Stimulated activated CD4-positive, alpha-beta T cell treated with anti-CD3 and anti-CD28 coated beads, Interleukin-4, amount 100 ng/mL, for 1 hour (primary cell): ENCODE measurements around the gene ITGA2B.
"Not testable (repeated sequence)": the region's sequence is repeated elsewhere in the genome, so short reads cannot be mapped to it uniquely, and the experiment has no call there.

ENCODE experiments used
- DNase-seq: peaks from one replicate; pipeline ENCODE4 v3.0.0-alpha.2; 2020

The ITGA2B gene

DNA sequence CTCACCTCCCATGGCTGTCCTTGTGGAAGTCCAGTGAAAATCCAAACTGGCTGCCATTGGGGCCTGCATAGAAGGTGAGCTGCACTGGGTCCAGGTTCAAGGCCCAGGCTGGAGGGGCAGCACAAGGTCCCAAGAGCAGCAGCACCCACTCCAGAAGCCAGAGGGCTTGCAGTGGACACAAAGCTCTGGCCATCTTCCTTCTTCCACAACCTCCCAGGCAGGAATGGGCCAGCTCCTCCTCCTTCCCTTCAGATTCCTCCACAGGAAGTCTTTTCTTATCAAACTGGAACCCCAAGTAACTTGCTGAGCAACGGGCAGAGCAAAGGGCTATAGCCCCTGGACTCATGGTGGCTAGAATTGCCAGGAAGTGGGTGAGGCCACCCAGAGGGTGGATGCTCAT is at the start of gene ITGA2B:
Gene ITGA2B (minus strand): TSS at position 369 of the 400 bp plus-strand sequence. CDS start 176 bp downstream, at position 193.
- DNase-seq, result no peak

DNA sequence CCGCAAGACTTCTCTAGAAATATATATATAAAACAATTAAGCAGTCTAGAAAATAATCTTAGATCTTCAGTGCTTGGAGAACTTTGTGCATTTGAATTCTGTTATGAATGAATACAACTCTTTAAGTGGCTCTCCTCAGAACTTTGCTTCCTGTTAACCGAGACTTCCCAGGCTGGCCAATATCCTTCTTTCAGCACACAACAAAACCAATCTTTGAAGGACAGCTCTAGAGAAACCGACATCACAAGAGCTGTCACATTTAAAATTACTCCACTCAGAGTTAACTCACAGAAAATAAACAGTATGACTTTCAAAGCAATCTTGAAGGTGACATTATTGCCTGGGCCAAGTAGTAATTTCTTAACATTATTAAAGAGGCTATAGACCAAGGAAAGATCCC is 49.7 kb upstream of the ITGA2B start:
- DNase-seq, result no peak

DNA sequence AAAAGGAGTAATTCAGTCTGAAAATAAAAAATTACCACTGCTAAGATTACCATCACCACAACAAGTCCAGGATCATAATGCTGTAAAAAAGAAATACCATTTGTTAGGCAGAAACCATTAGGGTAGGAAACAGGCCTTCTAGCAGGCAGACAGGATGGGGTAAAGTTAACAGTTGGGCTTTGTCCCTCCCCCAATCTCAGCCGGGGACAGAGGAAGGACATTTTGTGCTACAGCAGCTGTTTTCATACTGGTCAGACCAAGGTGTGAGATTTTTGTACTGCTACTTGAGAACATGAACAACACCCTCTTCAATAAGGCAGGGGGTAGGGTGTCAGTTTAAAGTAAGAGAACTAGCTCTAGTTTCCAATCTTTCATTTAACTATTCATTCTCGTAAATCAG is 49.2 kb upstream of the ITGA2B start:
- DNase-seq, result no peak

DNA sequence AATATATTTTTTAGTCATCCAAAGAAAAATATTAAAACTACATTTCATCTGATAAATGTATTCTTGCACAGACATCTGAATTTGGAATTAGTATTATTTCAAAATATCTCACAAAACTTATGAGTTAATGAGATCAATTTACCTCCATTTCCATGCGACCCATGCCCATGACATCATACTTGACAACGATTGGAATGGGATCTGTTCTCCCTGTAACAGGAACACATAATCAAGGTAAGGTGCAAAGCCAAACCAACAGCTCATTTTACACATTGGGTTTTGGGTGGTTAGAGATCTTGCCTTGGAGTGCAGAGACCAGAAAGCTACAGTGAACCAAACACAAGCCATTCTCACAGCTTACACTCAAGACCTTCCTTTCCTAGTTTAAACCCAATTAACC is 46.9 kb upstream of the ITGA2B start:
- DNase-seq, result no peak

DNA sequence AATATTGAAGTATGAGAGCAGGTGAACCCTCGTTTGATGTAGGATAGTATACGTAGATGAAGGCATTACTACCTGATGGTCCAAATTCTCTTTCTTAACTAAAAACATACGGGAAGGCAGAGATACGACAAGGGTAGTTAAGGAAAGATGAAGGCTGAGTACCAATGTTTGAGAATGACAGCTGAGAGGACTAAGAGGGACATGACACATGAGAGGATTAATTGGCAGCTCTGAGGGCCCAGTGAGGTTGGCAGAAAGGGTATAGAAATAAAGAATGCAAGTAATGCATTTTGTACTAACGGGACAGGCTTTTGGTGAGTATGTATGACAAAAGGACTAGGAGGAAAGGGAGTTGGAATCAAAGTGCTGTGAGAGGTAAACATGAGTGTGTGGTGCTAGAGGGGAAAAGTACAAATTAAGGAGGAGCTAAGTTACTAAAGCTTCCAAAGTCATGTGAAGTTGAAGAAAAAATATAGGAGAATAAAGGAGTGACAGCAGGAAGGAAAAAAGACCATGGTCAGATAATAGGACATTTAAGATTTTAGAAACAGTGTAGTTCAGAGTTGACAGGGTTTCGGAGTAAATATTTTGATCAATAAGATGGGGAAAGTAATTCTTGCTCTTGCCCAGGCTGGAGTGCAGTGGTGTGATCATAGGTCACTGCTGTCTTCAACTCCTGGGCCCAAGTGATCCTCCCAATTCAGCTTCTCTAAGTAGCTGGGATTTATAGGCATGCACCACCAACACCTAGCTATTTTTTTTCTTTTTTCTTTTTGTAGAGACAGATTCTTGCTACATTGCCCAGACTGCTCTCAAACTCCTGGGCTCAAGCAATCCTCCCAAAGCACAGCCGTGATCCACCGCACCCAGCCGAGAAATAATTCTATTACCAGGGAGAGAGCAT is 43.1 kb upstream of the ITGA2B start:
- no peak for DNase-seq

DNA sequence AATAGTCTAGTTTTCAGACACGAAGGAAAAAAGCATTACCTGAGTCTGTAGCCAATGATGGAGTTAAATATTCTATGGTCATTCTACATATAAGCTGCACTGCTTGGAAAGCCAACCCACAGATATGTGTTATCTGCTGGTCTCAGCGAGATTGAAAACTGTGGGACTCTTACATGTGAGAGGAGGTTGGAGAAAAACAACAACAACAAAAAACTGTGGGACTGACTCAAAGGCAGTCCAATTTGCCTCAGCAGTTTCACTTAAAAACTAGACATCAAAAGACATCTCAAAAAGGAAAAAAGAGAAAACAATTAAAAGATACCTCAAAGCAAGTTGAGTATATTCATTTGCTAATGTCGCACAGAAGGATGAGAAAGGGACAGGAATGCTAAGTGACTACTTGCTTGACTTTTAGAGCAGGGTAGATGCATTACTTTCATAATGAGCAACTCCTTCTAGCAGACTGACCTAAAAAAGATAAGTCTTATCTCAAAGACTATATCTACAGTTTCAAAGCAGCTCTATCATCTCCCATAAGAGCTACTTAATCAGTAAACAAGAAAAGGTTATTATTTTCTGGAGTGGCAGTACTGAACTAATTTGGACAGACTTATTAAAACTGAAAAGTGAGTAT is 35.5 kb upstream of the ITGA2B start:
- DNase-seq, result no peak

DNA sequence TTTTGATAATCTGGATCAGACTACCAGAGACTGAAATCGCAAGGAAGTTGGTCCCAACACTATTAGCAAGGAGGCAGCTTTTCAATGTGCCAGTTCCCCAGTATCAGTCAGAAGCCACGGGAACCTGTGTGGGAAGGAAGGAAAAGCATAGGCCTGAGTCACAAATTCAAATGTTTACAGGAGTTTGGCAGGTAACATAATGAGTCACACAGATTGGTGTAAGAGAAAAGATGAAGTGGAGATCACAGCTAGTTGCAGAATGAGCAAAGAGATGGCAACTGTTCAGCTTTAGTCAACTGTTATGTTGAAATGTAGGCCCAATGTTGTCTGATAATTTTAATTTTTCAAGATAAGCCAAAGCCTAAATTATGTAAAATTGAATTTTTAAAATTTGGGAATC is 28.1 kb upstream of the ITGA2B start:
- DNase-seq, result no peak

DNA sequence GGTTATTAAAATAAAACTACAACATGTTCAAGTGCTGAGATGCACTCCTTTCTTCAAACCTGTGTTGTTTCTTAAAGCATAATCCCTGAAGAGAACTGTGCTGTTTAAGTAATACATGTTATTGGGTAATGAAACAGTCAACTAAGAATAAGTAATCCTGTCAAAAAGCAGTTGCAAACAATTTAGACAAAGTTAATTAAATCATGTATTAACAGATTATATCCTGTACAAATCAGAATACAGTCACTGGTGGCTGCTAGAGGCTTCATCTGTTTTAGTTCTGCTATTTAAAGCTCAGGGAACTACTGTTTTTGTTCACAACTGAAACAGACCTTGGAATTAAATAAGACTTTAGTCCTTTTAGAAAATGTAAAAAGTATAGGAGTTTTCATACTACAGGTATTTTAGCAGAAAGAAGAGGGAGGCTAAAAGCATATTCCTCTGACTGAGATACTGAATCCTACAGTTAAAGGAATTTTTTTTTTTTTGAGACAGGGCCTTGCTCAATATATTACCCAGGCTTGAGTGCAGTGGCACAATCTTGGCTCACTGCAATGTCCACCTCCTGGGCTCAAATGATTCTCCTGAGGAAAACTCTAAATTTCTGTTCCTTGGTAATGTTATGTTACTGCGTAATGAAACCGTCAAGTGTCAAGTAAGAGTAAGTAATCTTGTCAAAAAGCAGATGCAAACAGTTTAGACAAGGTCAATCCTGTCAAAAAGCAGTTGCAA is 27.3 kb upstream of the ITGA2B start:
- DNase-seq, result no peak

DNA sequence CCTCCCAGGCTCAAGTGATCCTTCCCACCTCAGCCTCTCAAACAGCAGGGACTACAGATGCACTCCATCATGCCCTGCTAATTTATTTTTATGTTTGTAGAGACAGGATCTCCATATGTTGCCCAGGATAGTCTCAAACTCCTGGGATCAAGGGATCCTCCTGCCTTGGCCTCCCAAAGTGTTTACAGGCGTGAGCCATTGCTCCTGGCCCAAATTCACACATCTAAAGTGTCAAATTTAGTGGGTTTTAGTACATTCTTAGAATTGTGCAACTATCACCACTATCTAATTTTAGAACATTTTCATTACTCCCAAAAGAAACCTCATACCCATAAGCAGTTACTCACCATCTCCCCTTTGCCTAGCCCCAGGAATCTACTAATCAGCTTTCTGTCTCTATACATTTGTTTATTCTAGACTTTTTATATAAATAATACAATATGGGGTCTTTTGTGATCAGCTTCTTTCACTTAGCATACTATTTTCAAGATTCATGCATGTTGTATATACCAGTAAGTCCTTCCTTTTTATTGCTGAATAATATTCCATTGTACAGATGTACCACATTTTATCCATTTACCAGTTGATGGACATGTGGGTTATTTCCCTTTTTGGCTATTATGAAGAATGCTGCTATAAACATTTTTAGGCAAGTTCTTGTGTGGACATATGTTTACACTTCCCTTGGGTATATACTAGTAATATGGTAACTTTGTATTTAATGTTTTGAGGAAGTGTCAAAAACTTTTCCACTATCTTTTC is 25.1 kb upstream of the ITGA2B start:
- DNase-seq, result no peak

DNA sequence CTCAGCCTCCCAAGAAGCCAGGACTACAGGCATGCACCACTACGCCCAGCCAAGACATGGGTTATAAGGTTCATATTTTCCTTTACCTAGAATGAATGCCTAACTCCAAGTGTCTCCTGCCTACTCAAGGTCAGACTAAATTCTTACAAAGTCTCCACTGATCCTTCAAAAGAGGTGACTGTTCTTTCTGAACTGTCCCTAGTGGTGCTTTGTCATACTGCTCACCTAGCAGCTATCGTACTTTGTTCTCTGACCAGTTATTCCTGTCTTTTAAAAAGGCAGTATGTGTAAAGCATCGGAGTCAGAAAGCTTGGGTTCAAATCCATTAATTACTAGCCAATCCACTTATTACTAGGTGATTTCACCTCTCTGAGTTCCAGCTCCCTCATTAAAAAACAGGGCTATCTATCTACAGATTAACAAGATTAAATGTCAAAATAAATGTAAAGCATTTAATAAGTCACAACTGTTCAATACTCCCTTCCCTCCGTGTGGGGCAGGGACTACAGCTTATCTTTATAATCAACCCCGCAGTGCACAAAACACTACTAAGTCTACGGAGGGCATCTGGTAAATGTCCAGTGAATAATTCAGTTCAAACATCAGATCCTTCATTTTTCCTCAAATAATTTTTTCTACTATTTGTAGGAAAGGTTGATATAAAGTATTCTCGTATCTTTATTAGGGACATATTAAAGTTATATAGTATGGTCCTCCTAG is 20.0 kb upstream of the ITGA2B start:
- DNase-seq, result no peak

DNA sequence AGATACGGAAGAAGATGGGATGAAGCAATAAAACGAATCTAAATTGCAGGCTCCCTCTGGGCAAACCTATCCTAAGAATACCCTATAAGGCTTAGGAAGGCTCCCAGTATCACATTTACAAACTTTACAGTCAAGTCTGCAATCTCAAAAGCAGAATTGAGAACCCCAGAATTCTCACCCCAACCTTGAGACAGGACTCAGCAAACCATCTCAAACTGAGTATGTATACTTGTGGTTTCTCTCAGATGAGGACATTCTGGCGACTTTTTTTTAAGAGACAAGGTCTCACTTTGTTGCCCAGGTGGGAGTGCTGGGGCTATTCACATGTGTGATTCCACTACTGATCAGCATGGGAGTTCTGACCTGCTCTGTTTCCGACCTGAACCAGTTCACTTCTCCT is 19.3 kb upstream of the ITGA2B start:
- DNase-seq, result no peak

DNA sequence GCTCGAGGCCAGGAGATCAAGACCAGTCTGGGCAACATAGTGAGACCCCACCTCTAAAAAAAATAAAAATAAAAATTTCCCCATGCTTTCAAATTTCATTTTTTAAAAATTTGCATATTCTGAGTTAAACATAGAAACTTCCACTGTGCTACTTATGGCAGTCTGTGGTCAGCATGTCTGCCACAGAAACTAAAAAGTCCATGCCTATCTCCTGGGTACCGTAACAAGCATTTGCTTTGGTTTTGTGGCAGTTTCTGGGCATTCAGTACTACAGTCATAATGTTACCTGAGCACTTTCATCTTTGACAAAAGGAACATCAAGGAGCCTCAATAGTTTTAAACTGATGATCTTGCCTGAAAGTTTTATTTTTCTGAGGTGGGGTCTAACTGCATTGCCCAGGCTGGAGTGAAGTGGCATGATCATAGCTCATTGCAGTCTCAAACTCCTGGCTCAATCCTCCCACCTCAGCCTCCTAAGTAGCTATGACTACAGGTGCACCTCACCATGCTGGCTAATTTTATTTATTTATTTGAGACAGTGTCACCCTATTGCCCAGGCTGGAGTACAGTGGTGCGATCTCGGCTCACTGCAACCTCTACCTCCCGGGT is 13.2 kb upstream of the ITGA2B start:
- no peak for DNase-seq

DNA sequence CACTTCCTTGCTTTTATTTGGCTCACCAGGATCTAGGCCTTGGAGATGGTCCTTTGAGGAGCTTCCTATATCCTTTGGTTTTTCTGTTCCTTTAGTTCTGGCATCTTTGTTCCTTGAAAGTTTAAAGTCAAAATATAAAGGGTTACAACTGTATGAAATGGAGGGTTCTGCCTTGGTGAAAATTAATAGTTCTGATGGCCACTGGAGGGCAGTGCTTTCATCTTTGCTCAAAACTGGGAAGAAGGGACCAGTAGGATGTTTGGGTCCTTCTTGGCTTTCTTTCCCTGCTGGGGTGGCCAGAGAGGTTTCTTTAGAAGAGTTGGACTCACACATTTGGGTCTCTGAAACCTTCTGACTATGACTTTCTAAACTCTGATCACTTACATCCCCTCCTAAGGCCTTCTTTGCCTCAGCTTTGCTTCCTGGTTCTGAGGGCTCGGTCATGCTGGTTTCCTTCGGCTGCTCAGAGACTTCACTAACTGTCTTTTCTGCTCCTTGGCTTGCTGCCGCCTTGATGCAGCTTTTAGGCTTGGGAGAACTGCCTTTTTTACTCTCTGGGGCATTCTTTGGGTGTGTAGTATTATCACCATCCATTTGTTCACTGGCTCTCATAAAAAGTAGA is 10.9 kb upstream of the ITGA2B start:
- DNase-seq, result no peak

DNA sequence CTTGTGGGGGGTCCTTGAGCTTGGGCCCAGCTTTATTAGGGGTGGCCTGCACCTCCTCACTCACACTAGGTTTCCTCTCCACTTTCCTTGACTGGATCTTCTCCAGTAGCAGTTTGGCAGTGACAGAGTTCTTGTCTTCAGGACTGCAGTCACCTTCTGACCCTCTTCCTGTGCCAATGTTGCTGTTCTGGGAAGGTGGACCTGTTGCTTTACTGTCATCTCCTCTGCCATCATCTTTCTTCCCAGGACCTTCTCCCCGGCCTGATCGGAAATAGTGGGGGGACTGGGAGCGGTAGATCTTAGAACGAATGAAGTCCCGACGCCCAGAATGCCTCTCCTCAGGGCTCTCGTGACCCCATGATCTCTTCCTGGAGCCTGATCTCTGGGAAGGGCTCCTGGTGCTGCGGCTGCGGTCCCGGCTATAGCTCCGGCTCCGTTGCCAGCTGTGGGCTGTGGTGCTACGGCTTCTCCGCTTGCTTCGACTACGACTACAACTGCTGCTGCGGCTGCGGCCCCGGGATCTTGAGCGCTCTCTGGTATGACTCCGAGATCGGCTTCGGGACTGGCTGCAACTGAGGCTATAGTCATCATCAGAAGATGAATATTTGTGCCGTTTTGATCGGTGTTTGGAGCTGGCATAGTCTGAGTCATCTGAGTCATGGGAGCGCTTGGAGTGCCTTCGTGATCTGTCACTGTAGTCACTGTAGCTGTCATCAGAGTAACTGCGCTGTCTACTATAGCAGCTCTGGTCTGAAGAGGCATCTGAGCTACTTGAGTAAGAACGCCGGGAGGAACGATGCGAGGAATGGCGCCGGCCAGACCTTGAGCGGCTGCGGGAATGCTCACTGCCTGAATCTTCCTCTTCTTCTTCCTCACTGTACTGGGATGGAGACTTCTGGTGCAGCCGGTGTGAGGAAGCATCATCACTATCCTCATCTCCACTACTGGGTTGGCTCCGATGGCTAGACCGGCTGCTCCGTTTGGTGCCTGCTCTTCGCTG is 9.5 kb upstream of the ITGA2B start:
- no peak for DNase-seq

DNA sequence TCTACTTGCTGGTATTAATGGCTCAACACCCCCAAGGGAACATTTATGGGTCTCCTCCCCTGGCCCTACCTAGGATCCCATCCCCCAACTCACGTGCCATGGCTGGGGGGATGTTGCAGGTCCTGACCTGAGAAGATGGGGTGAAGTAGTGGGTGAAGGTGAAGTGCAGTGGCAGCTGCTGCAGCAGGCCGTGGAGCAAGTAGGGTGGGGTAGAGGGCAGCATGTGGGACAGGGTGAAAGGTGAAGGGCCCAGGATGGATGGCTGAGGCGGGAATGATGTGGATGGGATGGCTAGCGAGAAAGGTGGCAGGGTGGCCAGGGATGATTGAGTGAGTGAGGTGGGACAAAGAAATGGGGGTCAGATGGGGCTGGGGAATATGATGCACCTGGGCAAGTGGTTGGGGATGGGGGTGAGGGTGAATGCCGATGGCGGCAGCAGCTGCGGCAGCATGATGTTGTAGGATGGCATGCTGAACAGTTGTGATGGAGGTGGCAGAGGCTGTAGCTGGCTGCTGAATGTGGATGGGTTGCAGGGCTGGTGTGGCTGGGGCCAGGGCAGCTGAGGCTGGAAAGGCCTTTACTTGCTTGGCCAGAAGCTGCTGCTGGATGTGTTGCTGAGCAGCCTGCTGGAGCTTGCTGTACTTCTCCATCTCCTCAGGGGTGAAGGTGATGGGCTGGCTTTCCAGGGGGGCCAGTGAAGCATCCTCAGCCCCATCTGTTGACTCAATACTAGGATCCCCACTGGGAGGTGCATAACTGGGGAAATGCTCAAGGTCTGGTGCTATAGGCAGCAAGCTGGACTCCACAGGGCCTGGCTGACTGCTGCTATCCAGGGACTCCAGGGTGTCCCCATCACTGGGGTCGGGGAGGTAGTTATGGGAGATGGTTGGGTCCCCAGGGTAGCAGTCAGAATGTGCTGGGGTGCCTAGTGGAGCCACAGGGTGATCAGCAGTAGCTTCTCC is 8.3 kb upstream of the ITGA2B start:
- DNase-seq, result no peak

DNA sequence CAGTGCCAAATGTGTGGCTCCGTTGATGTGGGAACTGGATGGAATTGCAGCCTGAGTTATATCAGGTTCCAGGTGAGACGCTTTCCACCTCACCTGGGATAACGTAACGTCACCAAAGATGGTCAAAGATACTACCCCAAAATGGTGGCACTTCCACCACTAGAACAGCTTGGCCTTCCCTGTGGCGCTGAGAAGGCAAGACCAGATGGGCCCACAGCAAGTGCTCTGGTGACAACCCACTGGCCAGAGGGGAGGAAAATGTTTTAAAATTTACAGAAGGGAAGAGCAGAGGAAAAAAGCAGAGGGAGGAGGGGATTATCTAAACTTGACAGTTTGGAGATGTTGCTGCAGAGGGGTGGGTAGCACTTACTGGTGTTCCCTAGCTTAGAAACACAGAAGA is 7.5 kb upstream of the ITGA2B start:
- DNase-seq, result no peak

DNA sequence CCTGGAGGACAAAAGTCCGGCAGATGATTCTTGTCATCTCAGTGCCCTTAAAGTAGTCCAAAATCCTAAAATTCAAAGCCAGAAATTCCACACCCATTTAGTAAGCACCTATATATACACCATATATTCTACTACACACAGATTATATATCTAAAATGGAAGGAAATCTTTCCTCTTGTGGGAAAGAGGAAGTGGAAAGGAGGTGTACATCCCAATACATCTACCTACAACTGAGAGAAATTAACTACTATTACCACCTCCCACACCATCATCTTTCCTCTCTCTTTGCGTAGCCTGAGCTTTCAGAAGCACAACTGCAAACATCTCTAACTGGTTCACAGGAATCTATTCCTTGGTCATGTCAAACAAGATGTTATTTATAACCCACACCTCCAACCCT is 5.4 kb upstream of the ITGA2B start:
- DNase-seq, result no peak

DNA sequence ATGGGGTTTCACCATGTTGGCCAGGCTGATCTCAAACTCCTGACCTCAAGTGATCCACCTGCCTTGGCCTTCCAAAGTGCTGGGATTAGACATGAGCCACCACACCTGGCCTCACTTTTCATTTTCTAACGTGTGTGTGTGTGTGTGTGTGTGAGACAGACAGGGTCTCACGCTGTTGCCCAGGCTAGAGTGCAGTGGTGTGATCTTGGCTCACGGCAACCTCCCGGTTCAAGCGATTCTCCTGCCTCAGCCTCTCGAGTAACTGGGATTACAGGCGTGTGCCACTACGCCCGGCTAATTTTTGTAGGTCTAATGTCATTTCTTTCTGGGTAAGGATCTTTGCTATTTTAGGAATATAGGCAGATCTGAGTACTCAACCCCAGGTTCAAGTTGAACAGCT is 4.7 kb upstream of the ITGA2B start:
- not testable (repeated sequence) for DNase-seq
